SJCRH30 (cell line): ENCODE measurements around the gene PRKAG1. TPM values are rescaled to one million over a fixed set of nuclear protein-coding genes. Genes with fewer than 3 reads are reported as not detected.

Source experiments
- DNase-seq, 2 experiments: peaks; one replicate each; pipeline ENCODE4 v3.0.0-alpha.2; 2015 to 2020
- H3K27ac ChIP-seq: fragments of 250-450 bp; sonication (Bioruptor Pico); 2 replicates; pipeline ENCODE4 v1.5.1; 2020; ENCODE audit warnings: mild to moderate bottlenecking, moderate library complexity
- H3K27me3 ChIP-seq: fragments of 250-450 bp; sonication (Bioruptor Pico); 2 replicates; pipeline ENCODE4 v1.5.1; 2020; ENCODE audit warnings: mild to moderate bottlenecking, moderate library complexity
- H3K36me3 ChIP-seq: fragments of 250-450 bp; sonication (Bioruptor Pico); 2 replicates; pipeline ENCODE4 v1.5.1; 2020; ENCODE audit warnings: mild to moderate bottlenecking, moderate library complexity
- H3K4me1 ChIP-seq: fragments of 250-450 bp; sonication (Bioruptor Pico); 2 replicates; pipeline ENCODE4 v1.5.1; 2020; ENCODE audit warnings: mild to moderate bottlenecking, moderate library complexity
- H3K4me3 ChIP-seq: fragments of 250-450 bp; sonication (Bioruptor Pico); 2 replicates; pipeline ENCODE4 v1.5.1; 2020; ENCODE audit warnings: mild to moderate bottlenecking, moderate library complexity
- H3K9me3 ChIP-seq: fragments of 250-450 bp; sonication (Bioruptor Pico); replicated peaks from 2 replicates; pipeline ENCODE4 v1.5.1; 2020; ENCODE audit warnings: mild to moderate bottlenecking, moderate library complexity
- total RNA-seq: library from RNA; depleted of rRNA; stranded (reverse); fragments of >200 nt; shearing (Covaris generic); gene quantifications from 2 replicates; pipeline ENCODE4 v1.2.3, GENCODE V29; 2014

The PRKAG1 gene
- total RNA-seq, 1 experiment from 2014 or later, result 43.0 TPM

- no peaks in the 10 kb centered on the region for H3K4me1 ChIP-seq
- no peak for DNase-seq
- no peaks in the 10 kb centered on the region for H3K9me3 ChIP-seq
- H3K27me3 ChIP-seq, result no peaks in the 10 kb centered on the region
- no peak overlapping the region for H3K27ac ChIP-seq
- H3K4me3 ChIP-seq, result no peak overlapping the region
- peaks cover 94% of the 10 kb centered on the region for H3K36me3 ChIP-seq
These were observed 21.8 kb upstream of the PRKAG1 start for GRCh38 chr12:49040364-49040855.

GRCh38 chr12:49039421-49040363 is 21.1 kb upstream of the PRKAG1 start:
- H3K27me3 ChIP-seq, result no peaks in the 10 kb centered on the region
- DNase-seq, result peak; percentile 42 to 54
- H3K4me1 ChIP-seq, result no peaks in the 10 kb centered on the region
- H3K27ac ChIP-seq, result no peak overlapping the region
- no peak overlapping the region for H3K4me3 ChIP-seq
- H3K36me3 ChIP-seq, result peaks cover 95% of the 10 kb centered on the region
- H3K9me3 ChIP-seq, result no peaks in the 10 kb centered on the region

GRCh38 chr12:49038291-49038955 is 19.8 kb upstream of the PRKAG1 start:
- peaks cover 95% of the 10 kb centered on the region for H3K36me3 ChIP-seq

GRCh38 chr12:49037947-49038237 is 19.3 kb upstream of the PRKAG1 start:
- no peak for DNase-seq
- Histone ChIP-seq H3K27ac (no peak overlapping the region), H3K27me3 (no peaks in the 10 kb centered on the region), H3K4me1 (no peaks in the 10 kb centered on the region), H3K4me3 (no peak overlapping the region), H3K36me3 (peaks cover 95% of the 10 kb centered on the region), H3K9me3 (no peaks in the 10 kb centered on the region)

More at GRCh38 chr12:49038291-49038955, 19.8 kb upstream of the PRKAG1 start:
- Histone ChIP-seq H3K27ac (no peak overlapping the region), H3K4me1 (no peaks in the 10 kb centered on the region), H3K4me3 (no peak overlapping the region), H3K9me3 (no peaks in the 10 kb centered on the region), H3K27me3 (no peaks in the 10 kb centered on the region)
- DNase-seq, result no peak

GRCh38 chr12:49037111-49037946 is 18.8 kb upstream of the PRKAG1 start:
- no peak for DNase-seq
- H3K27me3 ChIP-seq, result no peaks in the 10 kb centered on the region
- H3K27ac ChIP-seq, result no peak overlapping the region
- no peaks in the 10 kb centered on the region for H3K4me1 ChIP-seq
- H3K4me3 ChIP-seq, result no peak overlapping the region
- H3K9me3 ChIP-seq, result no peaks in the 10 kb centered on the region
- peaks cover 95% of the 10 kb centered on the region for H3K36me3 ChIP-seq

DNA sequence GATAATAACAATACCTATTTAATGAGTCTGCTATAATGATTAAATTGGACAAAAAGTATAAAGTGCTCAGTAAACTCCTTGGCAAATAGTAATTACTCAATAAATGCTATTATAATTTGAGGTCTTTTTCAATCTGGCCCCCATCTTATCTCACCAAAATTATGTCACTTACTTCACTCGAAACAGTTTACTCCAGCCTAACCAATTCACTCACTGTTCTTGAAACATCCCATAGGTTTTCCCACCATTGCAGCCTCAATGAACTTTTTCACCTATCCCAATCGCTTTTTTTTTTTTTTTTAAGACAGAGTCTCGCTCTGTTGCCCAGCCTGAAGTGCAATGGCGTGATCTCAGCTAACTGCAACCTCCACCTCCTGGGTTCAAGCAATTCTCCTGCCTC is 17.5 kb upstream of the PRKAG1 start:
- H3K4me1 ChIP-seq, result no peaks in the 10 kb centered on the region
- no peak overlapping the region for H3K27ac ChIP-seq
- no peak for DNase-seq
- H3K9me3 ChIP-seq, result no peaks in the 10 kb centered on the region
- no peaks in the 10 kb centered on the region for H3K27me3 ChIP-seq
- peaks cover 92% of the 10 kb centered on the region for H3K36me3 ChIP-seq
- H3K4me3 ChIP-seq, result no peak overlapping the region

DNA sequence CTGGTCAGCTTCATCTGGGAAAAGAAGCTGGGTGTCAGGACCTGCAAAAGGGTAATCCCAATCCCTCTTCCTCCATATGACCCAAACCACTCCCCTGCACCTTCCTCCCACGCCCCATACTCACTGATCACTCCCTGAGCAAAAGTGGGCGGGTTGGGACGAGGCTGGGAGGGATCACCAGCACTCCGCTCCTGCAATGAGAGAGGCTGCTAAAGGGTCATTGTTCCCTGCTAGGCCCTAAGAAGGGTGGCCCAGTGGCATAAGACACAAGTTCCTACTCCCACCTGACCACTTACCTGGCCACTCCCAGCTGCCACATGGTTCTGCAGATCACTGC is 15.7 kb upstream of the PRKAG1 start:
- Histone ChIP-seq H3K4me1 (no peaks in the 10 kb centered on the region), H3K9me3 (no peaks in the 10 kb centered on the region), H3K36me3 (peaks cover 83% of the 10 kb centered on the region), H3K27ac (no peak overlapping the region), H3K27me3 (no peaks in the 10 kb centered on the region), H3K4me3 (no peak overlapping the region)
- no peak for DNase-seq

GRCh38 chr12:49033611-49034285 is 15.2 kb upstream of the PRKAG1 start:
- no peaks in the 10 kb centered on the region for H3K4me1 ChIP-seq
- H3K4me3 ChIP-seq, result no peak overlapping the region
- peaks cover 83% of the 10 kb centered on the region for H3K36me3 ChIP-seq
- H3K27me3 ChIP-seq, result no peaks in the 10 kb centered on the region
- H3K9me3 ChIP-seq, result no peaks in the 10 kb centered on the region
- no peak for DNase-seq
- no peak overlapping the region for H3K27ac ChIP-seq

DNA sequence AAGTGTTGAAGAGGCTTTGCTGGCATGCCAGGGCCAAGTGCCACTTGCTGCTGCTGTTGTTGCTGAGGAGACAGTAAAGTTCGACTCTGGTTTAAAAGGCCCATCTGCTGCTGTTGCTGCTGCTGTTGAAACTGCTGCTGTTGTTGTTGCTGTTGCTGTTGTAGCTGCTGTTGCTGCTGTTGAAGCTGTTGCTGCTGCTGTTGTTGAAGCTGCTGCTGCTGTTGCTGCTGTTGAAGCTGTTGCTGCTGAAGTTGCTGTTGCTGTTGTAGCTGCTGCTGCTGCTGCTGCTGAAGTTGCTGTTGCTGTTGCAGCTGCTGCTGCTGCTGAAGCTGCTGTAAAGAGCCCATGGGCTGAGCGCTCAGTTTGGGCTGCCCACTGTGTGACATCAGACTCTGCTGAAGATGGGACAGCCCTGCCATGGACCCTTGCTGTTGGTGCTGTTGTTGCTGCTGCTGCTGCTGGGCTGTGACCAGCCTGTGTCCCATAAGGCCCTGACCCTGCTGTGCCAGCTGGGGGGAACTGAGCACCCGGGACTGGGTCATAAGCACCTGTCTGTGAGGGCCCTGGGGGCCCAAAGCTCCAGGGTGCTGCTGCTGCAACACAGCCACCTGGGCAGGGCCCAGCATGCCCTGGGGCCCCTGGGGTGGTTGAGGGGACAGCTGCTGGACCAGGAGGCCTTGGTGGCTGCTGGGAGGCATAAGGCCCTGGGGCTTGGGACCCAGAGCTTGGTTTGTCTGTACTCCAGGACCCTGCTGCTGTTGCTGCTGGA is 14.3 kb upstream of the PRKAG1 start:
- peaks cover 82% of the 10 kb centered on the region for H3K36me3 ChIP-seq
- no peak for DNase-seq
- no peak overlapping the region for H3K4me3 ChIP-seq
- no peak overlapping the region for H3K27ac ChIP-seq
- no peaks in the 10 kb centered on the region for H3K27me3 ChIP-seq
- H3K4me1 ChIP-seq, result no peaks in the 10 kb centered on the region
- H3K9me3 ChIP-seq, result no peaks in the 10 kb centered on the region

GRCh38 chr12:49032276-49032675 is 13.7 kb upstream of the PRKAG1 start:
- no peaks in the 10 kb centered on the region for H3K9me3 ChIP-seq
- H3K27me3 ChIP-seq, result no peaks in the 10 kb centered on the region
- no peak for DNase-seq
- no peak overlapping the region for H3K27ac ChIP-seq
- H3K4me3 ChIP-seq, result no peak overlapping the region
- peaks cover 80% of the 10 kb centered on the region for H3K36me3 ChIP-seq
- no peaks in the 10 kb centered on the region for H3K4me1 ChIP-seq

DNA sequence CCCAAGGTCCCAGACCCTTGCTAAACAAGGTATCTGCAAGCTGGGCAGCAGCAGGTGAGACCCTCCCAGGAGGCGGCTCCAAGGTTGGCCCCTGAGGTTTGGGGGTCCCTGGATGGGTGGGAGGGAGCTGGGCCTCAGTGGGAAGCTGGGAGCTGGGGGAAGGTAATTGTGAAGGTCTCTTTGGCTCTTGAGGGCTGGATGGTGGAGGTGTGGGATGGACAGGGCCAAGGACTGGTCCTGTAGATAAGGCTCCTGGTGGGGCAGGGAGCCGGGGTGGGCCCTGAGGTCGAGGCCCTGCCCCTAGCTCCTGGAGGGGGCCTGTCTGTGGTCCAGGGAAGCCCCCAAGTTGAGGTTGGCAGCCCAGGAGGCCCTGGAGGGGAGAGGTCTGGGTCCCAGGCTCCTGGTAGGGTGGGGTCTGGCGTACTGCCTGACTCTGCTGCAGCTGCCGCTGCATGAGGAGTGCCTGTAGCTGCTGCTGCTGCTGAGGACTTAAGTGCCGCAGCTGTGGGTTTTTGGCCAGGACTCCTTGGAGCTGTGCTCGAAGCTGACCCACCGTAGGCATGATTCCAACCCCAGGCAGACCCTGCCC is 13.1 kb upstream of the PRKAG1 start:
- Histone ChIP-seq H3K4me1 (no peaks in the 10 kb centered on the region), H3K27ac (no peak overlapping the region), H3K36me3 (peaks cover 75% of the 10 kb centered on the region), H3K27me3 (no peaks in the 10 kb centered on the region), H3K4me3 (no peak overlapping the region), H3K9me3 (no peaks in the 10 kb centered on the region)
- no peak for DNase-seq

- H3K9me3 ChIP-seq, result no peaks in the 10 kb centered on the region
- no peaks in the 10 kb centered on the region for H3K27me3 ChIP-seq
- H3K4me1 ChIP-seq, result no peaks in the 10 kb centered on the region
- H3K27ac ChIP-seq, result no peak overlapping the region
- DNase-seq, result no peak
- H3K4me3 ChIP-seq, result no peak overlapping the region
- peaks cover 76% of the 10 kb centered on the region for H3K36me3 ChIP-seq
These were observed 12.4 kb upstream of the PRKAG1 start for GRCh38 chr12:49030714-49031572.

DNA sequence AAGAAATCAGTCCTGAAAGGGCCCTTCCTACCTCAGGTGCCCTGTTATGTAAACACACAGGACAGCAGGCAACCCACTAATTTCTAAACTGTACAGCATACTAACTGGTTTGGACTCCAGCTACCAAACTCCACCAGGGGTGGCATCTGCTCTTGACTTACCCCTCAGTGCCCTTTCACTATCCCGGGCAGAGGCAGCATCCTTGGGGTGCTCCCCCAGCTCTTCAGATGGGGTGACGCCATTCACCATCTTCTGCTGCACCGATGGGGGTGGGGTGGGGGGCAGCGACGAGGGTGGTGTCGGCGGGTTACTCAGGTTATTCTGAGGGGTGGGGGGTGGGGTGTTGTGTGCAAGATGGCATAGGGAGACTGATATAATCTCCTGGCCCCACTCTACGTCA is 11.5 kb upstream of the PRKAG1 start:
- no peaks in the 10 kb centered on the region for H3K4me1 ChIP-seq
- no peak overlapping the region for H3K4me3 ChIP-seq
- no peak for DNase-seq
- peaks cover 76% of the 10 kb centered on the region for H3K36me3 ChIP-seq
- no peaks in the 10 kb centered on the region for H3K9me3 ChIP-seq
- no peaks in the 10 kb centered on the region for H3K27me3 ChIP-seq
- H3K27ac ChIP-seq, result no peak overlapping the region
